RWPE1 (cell line): ENCODE data around the gene THY1.

Experiments
- CTCF ChIA-PET: fragments of 350-600 bp; sonication (Branson Sonifier 250); formaldehyde crosslinking; extraction: SDS; loops from one replicate; lab custom pipeline; 2021; lab: Yijun Ruan, JAX
- POLR2A ChIA-PET: fragments of 400-600 bp; formaldehyde crosslinking; extraction: SDS; loops from one replicate; lab custom pipeline; 2020; ENCODE audit warnings: antibody characterized with exemption; ENCODE audit not compliant: low non-redundant PET; lab: Yijun Ruan, JAX
- DNase-seq: peaks from one replicate; pipeline ENCODE4 v3.0.0; 2012; ENCODE audit warnings: low spot score
- H3K27ac ChIP-seq: fragments of 450-650 bp; 2 replicates; pipeline ENCODE4 v1.5.1; 2017
- CTCF ChIP-seq: fragments of 450-650 bp; conservative IDR thresholded peaks from 2 replicates; pipeline ENCODE4 v1.5.1; 2017; ENCODE audit warnings: low read depth, mild to moderate bottlenecking

THY1 gene

DNA sequence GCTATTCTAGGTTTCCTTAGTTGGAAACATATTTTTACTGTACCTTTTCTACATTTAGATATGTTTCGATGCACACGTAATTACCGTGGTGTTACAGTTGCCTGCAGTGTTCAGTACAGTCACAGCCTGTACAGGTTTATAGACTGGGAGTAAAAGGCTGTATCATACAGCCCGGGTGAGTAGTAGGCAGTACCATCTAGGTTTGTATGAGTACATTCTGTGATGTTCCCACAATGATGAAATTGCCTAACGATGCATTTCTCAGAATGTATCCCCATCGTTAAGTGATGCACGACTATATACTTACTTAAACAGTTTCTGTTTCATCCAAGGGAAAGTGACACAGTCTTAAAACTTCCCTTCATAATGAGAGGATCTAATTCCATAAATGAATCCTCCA lies 13.1 kb upstream of the THY1 start:
- no peak for DNase-seq
- no peak for TF ChIP-seq CTCF
- POLR2A ChIA-PET = no interaction called here
- H3K27ac ChIP-seq = no peak overlapping the region
- CTCF ChIA-PET = no interaction called here

GRCh38 chr11:119434591-119435330 lies 11.8 kb upstream of the THY1 start:
- ChIA-PET CTCF (interaction anchor here (0.6 kb wide), 1 partner anchor 37 kb away, joined by 3 read pairs; no protein-coding TSS in a partner anchor), POLR2A (no interaction called here)
- DNase-seq = no peak
- no peak for TF ChIP-seq CTCF
- no peak overlapping the region for H3K27ac ChIP-seq

DNA sequence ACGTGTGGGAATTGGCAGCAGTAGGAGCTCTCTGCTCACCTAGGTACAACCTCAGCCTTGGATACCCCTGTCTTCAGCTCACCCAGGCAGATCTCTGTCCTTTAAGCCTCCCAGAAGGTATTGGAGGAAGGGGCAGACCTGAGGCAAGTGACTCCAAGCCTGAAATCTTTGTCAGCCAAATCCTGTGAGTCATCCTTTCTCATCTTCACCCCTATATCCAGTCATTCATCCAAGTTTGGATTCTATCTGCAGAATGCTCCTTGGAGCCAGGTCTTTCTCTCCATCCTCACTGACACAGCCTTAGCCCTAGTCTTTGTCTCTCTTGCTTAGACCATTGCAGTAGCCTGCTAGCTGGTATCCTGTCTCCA lies 10.4 kb upstream of the THY1 start:
- TF ChIP-seq CTCF = no peak
- H3K27ac ChIP-seq = peak overlapping the region; percentile 76
- peak; percentile 73 for DNase-seq
- ChIA-PET CTCF (interaction anchor here (0.5 kb wide), 1 partner anchor 94 kb away, joined by 3 read pairs; no protein-coding TSS in a partner anchor), POLR2A (no interaction called here)

GRCh38 chr11:119432484-119433357 lies 9.7 kb upstream of the THY1 start:
- H3K27ac ChIP-seq = peak overlapping the region; percentile 76
- no peak for TF ChIP-seq CTCF
- CTCF ChIA-PET = interaction anchor here (0.6 to 1.1 kb wide), 5 partner anchors 30 to 61 kb away, joined by 3 to 4 read pairs (median 4); no protein-coding TSS in a partner anchor
- peak; percentile 62 for DNase-seq
- POLR2A ChIA-PET = interaction anchor here (0.6 kb wide), 3 partner anchors 9 to 913 kb away, joined by 3 to 6 read pairs (median 6); no protein-coding TSS in a partner anchor

DNA sequence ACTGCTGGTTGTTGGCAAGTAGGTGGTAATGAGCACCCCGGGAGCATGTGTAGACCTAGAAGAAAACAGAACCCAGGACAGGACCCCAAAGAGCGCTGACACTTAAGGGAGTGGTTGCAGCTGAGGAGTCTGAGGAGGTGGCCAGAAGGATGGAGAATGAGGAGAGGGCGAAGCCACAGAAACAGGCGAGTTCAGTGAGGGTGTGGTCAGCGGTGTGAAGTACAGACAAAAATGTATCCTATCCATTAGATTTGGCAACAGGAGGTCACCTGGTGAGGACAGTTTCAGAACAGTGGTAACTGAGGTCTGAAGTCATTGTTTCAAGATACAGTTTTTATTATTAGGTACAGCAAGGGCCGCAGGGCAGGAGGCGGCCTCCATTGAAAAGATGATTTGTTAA lies 8.6 kb upstream of the THY1 start:
- no peak for DNase-seq
- POLR2A ChIA-PET = interaction anchor here (0.6 kb wide), 1 partner anchor 522 kb away, joined by 5 read pairs; no protein-coding TSS in a partner anchor
- no peak overlapping the region for H3K27ac ChIP-seq
- TF ChIP-seq CTCF = no peak
- CTCF ChIA-PET = interaction anchor here (0.7 to 1.1 kb wide), 2 partner anchors 32 to 297 kb away, joined by 3 read pairs; no protein-coding TSS in a partner anchor

- no peak for TF ChIP-seq CTCF
- ChIA-PET CTCF (interaction anchor here (0.6 kb wide), 1 partner anchor 302 kb away, joined by 3 read pairs; no protein-coding TSS in a partner anchor), POLR2A (no interaction called here)
- DNase-seq = peak; percentile 83
- no peak overlapping the region for H3K27ac ChIP-seq
These were observed 4.3 kb upstream of the THY1 start for GRCh38 chr11:119427279-119427678.
